GM18499 (cell line): ENCODE data around the gene TUB.

ENCODE experiments used
- ATAC-seq: cut with Tn5 transposase; IDR thresholded peaks from one replicate; pipeline ENCODE4 v1.9.1; 2021; ENCODE audit warnings: moderate number of reproducible peaks; ENCODE audit not compliant: insufficient read depth, unreplicated experiment

Gene TUB

GRCh38 chr11:8102965-8103364 is 22.0 kb downstream of the TUB start:
- ATAC-seq, result no peak

- no peak for ATAC-seq
Measured at GRCh38 chr11:8103909-8104308, 22.9 kb downstream of the TUB start.

GRCh38 chr11:8105133-8105532 is 24.1 kb downstream of the TUB start:
- ATAC-seq, result no peak

- no peak for ATAC-seq
Measured at GRCh38 chr11:8105666-8106065, 24.7 kb downstream of the TUB start.

- ATAC-seq, result no peak
Measured at GRCh38 chr11:8106679-8107078, 25.7 kb downstream of the TUB start.

- ATAC-seq, result no peak
Measured at GRCh38 chr11:8107642-8108041, 26.6 kb downstream of the TUB start.

- no peak for ATAC-seq
Measured at GRCh38 chr11:8108421-8108820, 27.4 kb downstream of the TUB start.

GRCh38 chr11:8109675-8110074 is 28.7 kb downstream of the TUB start:
- ATAC-seq, result no peak

- ATAC-seq, result no peak
Measured at GRCh38 chr11:8110396-8110795, 29.4 kb downstream of the TUB start.

GRCh38 chr11:8111636-8112035 is 30.6 kb downstream of the TUB start:
- ATAC-seq, result no peak

GRCh38 chr11:8122173-8122764 is 41.3 kb downstream of the TUB start:
- no peak for ATAC-seq

- ATAC-seq, result no peak
Measured at GRCh38 chr11:8126649-8127289, 45.8 kb downstream of the TUB start.

GRCh38 chr11:8127447-8127846 is 46.4 kb downstream of the TUB start:
- ATAC-seq, result no peak

GRCh38 chr11:8138526-8138925 is 57.5 kb downstream of the TUB start:
- ATAC-seq, result no peak

- no peak for ATAC-seq
Measured at GRCh38 chr11:8149726-8150125, 68.7 kb downstream of the TUB start.
